Measurements from ENCODE around the gene DARS1.
"Not testable (repeated sequence)": the region's sequence is repeated elsewhere in the genome, so short reads cannot be mapped to it uniquely, and the experiment has no call there.

The DARS1 gene

GRCh38 chr2:135935914-135936313, 49.5 kb downstream of the DARS1 start:
- no peak for DNase-seq

- peak; percentile 22 for DNase-seq
These were observed 53.5 kb downstream of the DARS1 start for GRCh38 chr2:135931776-135932443.

- no peak for DNase-seq
These were observed 58.8 kb downstream of the DARS1 start for GRCh38 chr2:135926605-135927004.

GRCh38 chr2:135925571-135925970, 59.9 kb downstream of the DARS1 start:
- no peak for DNase-seq

- peak; percentile 56 for DNase-seq
These were observed 69.2 kb downstream of the DARS1 start for GRCh38 chr2:135916207-135916606.

- no peak for DNase-seq
These were observed 70.9 kb downstream of the DARS1 start for GRCh38 chr2:135914485-135914884.

GRCh38 chr2:135913727-135914365, 71.6 kb downstream of the DARS1 start:
- peak; percentile 55 for DNase-seq

GRCh38 chr2:135909976-135910375, 75.5 kb downstream of the DARS1 start:
- DNase-seq: no peak

- no peak for DNase-seq
These were observed 79.7 kb downstream of the DARS1 start for GRCh38 chr2:135905679-135906078.

GRCh38 chr2:135904341-135904989, 81.0 kb downstream of the DARS1 start:
- DNase-seq: peak; percentile 18

- no peak for DNase-seq
These were observed 81.8 kb downstream of the DARS1 start for GRCh38 chr2:135903650-135904049.

GRCh38 chr2:135899567-135899966, 85.9 kb downstream of the DARS1 start:
- DNase-seq: no peak

- DNase-seq: no peak
These were observed 87.1 kb downstream of the DARS1 start for GRCh38 chr2:135898234-135898786.

- no peak for DNase-seq
These were observed 90.5 kb downstream of the DARS1 start for GRCh38 chr2:135894930-135895329.

GRCh38 chr2:135893374-135893794, 92.0 kb downstream of the DARS1 start:
- DNase-seq: no peak

- no peak for DNase-seq
These were observed 94.6 kb downstream of the DARS1 start for GRCh38 chr2:135890835-135891234.

- no peak for DNase-seq
These were observed 95.3 kb downstream of the DARS1 start for GRCh38 chr2:135890149-135890548.

GRCh38 chr2:135888587-135888986, 96.8 kb downstream of the DARS1 start:
- DNase-seq: not testable (repeated sequence)

GRCh38 chr2:135885709-135886108, 99.7 kb downstream of the DARS1 start:
- DNase-seq: no peak

GRCh38 chr2:135882415-135882814, 103.0 kb downstream of the DARS1 start:
- no peak for DNase-seq

GRCh38 chr2:135876770-135877169, 108.7 kb downstream of the DARS1 start:
- DNase-seq: not testable (repeated sequence)

GRCh38 chr2:135876066-135876711, 109.2 kb downstream of the DARS1 start, which contains the start of gene MCM6:
TSS of gene MCM6 (minus strand) at chr2:135876443. CDS start at chr2:135876365, 78 bp downstream.
- peak; percentile 100 for DNase-seq

- peak; percentile 87 for DNase-seq
These were observed 109.8 kb downstream of the DARS1 start for GRCh38 chr2:135875491-135876065.
